Thyroid gland (tissue), 4 donors: ENCODE data around the gene TNS4.

ENCODE experiments used
- POLR2A ChIP-seq, 2 donors: fragments of 450-650 bp; IDR thresholded peaks; one replicate each; pipeline ENCODE4 v1.6.1; 2017; ENCODE audit warnings: antibody characterized with exemption in 2 of 2, mild to moderate bottlenecking in 2 of 2, moderate library complexity in 1 of 2
- TF ChIP-seq, protein P1 (sequence below), 6 experiments: fragments of 200-600 bp in 3 of 6; fragments of 450-650 bp in 3 of 6; sonication (generic) in 3 of 6; IDR thresholded peaks; one replicate each; pipeline ENCODE4 v1.5.1; 2016 to 2019; ENCODE audit warnings: antibody characterized with exemption in 6 of 6, mild to moderate bottlenecking in 2 of 6, inconsistent platforms in 1 of 6, moderate library complexity in 1 of 6

- TF ChIP-seq, protein P1, sequence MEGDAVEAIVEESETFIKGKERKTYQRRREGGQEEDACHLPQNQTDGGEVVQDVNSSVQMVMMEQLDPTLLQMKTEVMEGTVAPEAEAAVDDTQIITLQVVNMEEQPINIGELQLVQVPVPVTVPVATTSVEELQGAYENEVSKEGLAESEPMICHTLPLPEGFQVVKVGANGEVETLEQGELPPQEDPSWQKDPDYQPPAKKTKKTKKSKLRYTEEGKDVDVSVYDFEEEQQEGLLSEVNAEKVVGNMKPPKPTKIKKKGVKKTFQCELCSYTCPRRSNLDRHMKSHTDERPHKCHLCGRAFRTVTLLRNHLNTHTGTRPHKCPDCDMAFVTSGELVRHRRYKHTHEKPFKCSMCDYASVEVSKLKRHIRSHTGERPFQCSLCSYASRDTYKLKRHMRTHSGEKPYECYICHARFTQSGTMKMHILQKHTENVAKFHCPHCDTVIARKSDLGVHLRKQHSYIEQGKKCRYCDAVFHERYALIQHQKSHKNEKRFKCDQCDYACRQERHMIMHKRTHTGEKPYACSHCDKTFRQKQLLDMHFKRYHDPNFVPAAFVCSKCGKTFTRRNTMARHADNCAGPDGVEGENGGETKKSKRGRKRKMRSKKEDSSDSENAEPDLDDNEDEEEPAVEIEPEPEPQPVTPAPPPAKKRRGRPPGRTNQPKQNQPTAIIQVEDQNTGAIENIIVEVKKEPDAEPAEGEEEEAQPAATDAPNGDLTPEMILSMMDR (IDR thresholded peaks at IDR 0.05), result no peak
- no peak for TF ChIP-seq POLR2A (IDR thresholded peaks at IDR 0.05)
Observed at GRCh38 chr17:40453881-40454612, 47.4 kb downstream of the TNS4 start.
